NCI-H146 (cell line): ENCODE data around the gene FAM76B.

Experiments used
- DNase-seq: peaks from one replicate; lab custom pipeline; 2025; lab: John Stamatoyannopoulos, UW

The FAM76B gene

DNA sequence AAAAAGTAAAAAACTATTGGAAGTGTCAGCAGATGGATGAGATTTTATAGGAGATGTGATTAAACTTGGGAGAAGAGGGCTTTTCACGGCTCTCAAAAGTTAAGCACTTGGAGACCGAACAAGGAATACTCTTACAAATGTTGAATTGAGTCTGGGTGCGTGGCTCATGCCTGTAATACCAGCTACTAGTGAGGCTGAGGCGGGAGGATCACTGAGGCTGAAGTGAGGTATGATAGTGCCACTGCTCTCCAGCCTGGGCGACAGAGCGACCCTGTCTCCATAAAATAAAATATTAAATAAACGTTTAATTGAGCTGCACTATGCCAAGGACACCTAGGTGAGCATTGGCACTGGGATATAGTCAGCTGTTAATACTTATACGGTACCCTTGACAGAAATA lies 2.6 kb upstream of the FAM76B start:
- DNase-seq: peak; percentile 6

GRCh38 chr11:95791709-95792033 lies 2.1 kb upstream of the FAM76B start:
- peak; percentile 11 for DNase-seq

- DNase-seq: peak; percentile 92
Observed at GRCh38 chr11:95790933-95791708, 1.5 kb upstream of the FAM76B start.

GRCh38 chr11:95790123-95790932 lies 746 bp upstream of the FAM76B start, which contains the start of gene CEP57:
CEP57 (plus strand) TSS chr11:95790498; CDS start chr11:95790699, 201 bp downstream.
- peak; percentile 99 for DNase-seq

DNA sequence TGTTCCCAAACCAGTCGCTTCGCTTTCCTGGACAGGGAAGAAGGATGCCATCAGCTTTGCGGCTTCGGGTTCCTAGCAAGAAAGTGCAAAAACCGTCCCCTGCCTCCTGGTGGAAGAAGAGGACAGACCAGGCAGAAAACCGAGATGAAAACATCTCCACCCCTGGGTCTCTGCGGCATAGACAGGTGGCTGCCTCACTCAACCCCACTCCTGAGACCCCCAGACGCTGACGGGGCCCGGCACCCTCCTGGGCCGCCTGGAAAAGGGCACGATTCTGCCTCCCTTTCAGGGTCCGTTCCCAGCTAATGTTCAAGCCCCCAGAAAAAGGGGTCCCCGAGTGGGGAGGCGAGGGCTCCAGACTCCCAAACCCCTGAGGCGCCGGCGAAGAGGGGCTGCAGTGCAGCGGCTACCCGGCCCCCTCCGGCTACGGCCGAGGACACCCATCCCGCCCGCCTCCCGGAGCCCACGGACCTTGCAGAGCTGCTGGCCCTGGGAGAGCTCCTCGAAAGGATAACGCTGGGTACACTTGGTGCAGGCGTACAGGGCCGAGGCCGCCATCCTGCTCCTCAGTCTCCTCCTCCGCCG lies 569 bp downstream of the FAM76B start:
- peak; percentile 69 for DNase-seq

DNA sequence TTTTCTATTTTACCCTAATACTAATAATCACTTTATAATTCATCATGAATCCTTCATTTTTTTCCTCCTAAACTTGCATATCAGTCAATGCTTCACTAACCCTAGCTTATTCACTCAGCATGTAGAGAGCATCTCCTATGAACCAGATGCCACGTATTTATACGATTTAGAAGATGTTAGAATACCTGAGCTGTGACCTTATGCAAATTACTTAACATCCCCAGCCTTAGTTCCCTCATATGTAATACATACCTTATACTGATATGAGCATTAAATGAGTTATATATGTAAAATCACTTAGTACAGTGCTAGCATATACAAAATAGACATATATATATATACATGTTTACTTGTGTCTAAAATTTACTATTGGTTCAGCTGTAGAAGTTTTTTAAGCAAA lies 9.0 kb downstream of the FAM76B start:
- no peak for DNase-seq

- DNase-seq: no peak
Observed at GRCh38 chr11:95778699-95779098, 10.9 kb downstream of the FAM76B start.

- DNase-seq: no peak
Observed at GRCh38 chr11:95776859-95777258, 12.7 kb downstream of the FAM76B start.

DNA sequence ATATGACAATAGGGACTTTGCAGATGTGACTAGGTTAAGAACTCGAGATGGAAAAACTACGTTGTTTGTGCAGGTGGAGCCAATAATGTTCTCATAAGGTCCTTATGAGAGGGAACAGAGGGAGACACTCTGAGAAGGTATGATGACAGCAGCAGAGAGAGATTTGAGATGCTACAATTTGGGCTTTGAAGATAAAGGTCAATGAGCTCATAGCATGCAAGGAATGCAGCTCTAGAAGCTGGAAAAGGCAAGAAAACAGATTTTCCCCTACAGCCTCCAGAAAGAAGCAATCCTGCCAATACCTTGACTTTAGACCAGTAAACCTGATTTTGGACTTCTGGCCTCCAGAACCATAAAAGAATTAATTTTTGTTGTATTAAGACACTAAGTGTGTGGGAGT lies 21.1 kb downstream of the FAM76B start:
- no peak for DNase-seq

DNA sequence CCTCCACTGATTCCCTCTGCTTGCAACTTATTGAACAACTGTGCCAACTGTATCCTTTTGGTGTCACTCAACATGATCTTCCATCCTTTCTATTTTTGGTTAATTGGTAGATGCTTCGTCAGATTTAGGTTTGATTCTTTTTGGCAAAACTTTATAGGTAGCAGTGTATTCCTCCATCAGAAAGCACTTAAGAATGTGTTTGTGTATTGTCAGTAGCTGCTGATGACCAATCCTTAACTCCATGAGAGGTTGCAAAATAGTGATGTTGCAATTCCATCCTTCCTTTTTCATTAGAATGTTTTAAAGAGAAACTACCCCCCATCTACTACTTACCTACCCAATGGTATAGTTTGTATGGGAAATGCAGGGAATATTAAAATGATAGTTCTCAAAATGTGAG lies 22.1 kb downstream of the FAM76B start:
- no peak for DNase-seq

GRCh38 chr11:95766701-95767100 lies 22.9 kb downstream of the FAM76B start:
- no peak for DNase-seq

DNA sequence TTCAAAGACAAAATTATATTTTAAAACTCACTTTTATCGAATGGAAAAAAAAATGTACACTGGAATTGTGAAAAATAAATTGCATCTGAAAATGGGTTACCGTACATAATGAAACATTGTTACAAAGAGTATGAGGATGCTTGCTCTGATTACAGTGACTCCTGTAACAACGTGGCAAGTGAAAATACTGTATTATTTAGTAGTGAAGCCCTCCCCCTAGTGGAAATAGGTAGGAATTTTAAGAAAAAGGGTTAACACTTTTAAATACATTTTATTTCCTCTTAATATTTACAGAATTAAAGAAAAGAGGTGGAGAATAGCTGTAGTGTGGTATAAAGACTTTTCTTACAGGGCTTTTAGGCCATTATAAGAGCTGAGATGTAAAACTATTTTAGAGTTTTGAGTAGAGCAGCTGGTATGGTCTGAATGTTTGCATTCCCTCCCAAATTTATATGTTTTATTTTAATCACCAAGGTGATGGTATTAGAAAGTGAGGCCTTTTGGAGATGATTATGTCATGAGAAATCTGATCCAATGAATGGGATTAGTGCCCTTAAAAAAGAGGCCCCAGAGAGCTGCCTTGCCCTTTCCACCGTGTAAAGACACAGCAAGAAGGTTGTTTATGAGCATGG lies 25.2 kb downstream of the FAM76B start:
- peak; percentile 53 for DNase-seq

GRCh38 chr11:95762534-95762933 lies 27.0 kb downstream of the FAM76B start:
- DNase-seq: no peak

- DNase-seq: no peak
Observed at GRCh38 chr11:95760941-95761340, 28.6 kb downstream of the FAM76B start.

DNA sequence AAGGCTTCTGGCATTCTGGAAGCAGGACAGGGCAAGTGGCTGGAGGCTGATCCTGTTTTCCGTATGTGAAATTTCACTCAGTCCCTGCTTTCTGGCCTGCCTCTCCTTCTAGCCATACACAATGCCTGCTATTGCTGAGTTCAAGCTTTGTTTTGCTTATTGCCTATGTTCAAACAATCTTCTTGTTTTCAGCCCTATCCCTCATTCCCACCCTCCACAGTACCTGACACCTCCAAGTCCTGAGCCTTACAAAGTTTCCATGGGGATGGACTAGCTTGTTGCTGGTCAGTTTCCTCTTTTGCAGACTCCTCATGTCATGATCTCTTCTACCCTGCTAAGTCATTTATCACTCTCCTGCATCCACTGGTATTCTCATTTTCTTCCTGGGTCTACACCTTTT lies 38.1 kb downstream of the FAM76B start:
- no peak for DNase-seq

- no peak for DNase-seq
Observed at GRCh38 chr11:95750101-95750500, 39.5 kb downstream of the FAM76B start.

DNA sequence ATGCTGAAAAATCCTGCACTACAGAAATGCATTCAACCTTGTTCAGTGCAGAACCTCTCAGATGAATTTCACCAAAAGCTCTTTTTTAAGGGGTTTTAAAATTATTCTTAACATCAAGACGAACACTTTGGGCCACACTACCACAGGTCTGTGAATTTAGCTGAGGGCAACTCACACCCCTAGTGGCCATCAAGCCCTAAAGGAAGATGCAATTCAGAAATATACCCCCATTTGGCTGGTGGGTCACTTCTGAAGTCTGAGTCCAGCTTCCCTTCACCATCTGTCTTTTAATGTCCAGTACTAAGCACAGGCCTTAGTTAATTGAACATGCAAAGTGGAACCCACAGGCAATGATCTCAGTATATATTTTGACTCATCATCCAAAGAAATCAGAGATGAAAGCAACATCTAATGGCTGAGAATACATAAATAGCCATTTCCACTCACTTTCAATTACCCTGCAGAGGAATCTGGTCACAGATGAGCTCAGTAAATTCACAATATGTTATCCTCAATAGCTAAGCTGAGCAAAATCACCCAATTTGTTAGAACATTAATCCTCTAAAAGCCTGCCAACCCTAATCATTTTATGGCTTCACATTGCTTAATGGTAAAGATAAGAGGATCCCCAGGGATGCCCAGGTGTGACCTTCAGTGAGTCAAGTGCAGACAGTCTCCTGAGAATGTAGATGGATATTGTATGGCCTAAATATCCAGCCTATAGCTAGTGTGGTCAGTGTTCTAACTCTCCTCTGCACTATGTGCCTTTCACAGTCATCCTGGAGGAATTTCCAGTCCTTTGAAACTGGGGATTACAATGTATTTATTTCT lies 50.3 kb downstream of the FAM76B start:
- no peak for DNase-seq

DNA sequence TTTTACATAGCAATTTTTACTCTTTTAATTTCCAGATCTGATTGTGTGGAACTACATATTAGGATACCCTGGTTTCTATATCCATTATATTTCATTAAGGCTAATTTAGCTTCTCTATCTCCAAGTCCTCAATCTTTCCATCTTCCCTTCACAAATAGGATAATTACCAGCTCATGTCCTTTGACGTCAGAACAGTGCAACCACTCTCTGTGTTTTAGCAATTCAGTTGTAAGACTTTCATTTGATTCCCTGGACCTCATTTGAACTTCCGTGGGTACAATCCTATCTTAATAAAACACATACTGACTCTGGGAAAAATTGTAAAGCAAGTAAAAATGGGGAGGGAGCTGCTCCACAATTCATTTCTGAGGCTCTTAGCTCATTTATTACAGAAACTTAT lies 52.8 kb downstream of the FAM76B start:
- DNase-seq: no peak

DNA sequence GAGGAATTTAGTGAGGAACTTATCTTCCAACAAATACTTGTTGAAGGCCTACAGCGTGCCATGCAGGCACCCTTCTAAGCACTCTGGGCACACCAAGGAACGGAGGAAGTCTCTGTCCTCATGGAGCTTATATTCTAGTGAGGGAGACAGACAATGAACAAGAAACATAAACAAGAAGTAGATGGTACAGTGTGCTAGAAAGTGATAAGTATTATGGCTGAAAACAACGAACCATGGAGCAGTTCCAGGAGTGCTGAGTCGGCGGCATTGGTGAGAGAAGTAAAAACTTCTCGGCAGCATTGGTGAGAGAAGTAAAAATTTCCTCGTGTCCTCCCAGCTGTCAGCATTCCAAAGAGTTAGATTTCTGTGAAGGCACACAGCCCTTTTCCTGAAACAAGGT lies 53.2 kb downstream of the FAM76B start:
- no peak for DNase-seq

DNA sequence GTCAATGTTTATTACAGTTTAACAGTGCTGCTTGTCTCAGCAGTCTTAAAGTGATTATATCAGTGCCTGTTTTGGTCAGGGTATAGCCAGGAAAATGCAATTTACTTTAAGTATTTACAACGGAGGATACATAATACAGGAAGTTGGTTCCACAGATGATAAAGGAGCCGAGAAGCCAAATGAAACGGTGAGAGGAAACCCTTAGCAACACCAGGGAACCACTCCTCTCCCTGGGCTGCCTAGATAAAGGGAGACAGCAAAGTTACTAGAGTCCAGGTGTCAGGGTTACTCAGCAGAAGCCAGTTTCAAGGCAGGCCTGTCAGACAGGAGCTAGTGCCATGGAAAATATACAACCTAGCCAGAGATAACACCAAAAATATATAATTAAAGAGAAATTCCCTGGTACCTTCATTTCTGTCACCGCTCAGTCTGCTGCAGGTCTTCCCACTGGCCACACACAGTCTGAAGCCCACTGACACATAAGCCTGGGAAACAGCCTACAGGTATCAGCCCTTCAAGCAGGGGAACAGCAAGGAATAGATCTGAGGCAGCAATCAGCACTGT lies 55.5 kb downstream of the FAM76B start:
- no peak for DNase-seq

GRCh38 chr11:95732930-95733602 lies 56.5 kb downstream of the FAM76B start:
- no peak for DNase-seq
